ENCODE data around the gene SCML1. TPM values are rescaled to one million over a fixed set of nuclear protein-coding genes. Genes with fewer than 3 reads are reported as not detected.

Gene SCML1
- total and polyA plus RNA-seq, 10 of the 15 experiments (the other 5 are each of a cell fraction or from before 2014, with no cell fraction given): 0.62 to 48.3 (median 1.6) TPM

DNA sequence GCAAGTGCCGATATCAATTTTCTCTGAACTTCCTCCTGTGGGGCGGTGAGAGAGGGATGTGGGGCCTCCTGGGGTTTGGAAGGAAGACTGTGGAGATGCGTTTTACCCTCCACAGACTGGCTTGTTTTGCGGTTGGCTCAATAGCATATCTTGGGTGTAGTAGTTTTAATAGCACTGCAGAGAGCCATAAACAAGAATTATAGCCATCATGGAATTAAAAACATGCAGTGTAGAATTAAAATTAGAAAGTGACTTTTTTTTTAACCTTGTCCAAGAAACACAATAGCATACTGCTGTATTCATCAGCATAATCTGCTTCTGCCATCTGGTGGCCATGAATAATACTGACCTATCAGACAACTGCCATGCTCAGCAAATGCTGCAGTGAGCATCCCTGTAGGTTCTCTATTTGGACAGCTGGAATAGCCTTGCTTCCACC, 47.3 kb upstream of the SCML1 start:
- H3K9ac ChIP-seq (ENCODE audit: control insufficient read depth, insufficient read depth, low read length): no peak overlapping the region
- no TSS peak for BruUV-seq (replicated peaks)
- no peak overlapping the region for H3K4me2 ChIP-seq (ENCODE audit: control insufficient read depth, insufficient read depth)
- H3K27me3 ChIP-seq (replicated peaks in 1 of 2; ENCODE audit: control insufficient read depth in 2 of 2, insufficient read depth in 2 of 2, low read length in 1 of 2): no peaks in the 10 kb centered on the region
- FAIRE-seq (peak; percentile 94), DNase-seq (ENCODE audit: low read depth, low spot score) (peak; percentile 7), ATAC-seq (peak; percentile 94)
- H3K4me1 ChIP-seq (ENCODE audit: control insufficient read depth, insufficient read depth, low read length): no peaks in the 10 kb centered on the region
- no peaks in the 10 kb centered on the region for H3K36me3 ChIP-seq (ENCODE audit: control insufficient read depth in 2 of 2, insufficient read depth in 2 of 2, low read length in 1 of 2)
- no peak overlapping the region for H3K27ac ChIP-seq (ENCODE audit: control insufficient read depth, insufficient read depth)
- ChIA-PET CTCF (interaction anchor here (0.6 to 1.5 kb wide), 7 partner anchors 127 to 807 kb away, joined by 3 to 4 read pairs (median 3); no protein-coding TSS in a partner anchor), SMC1A (ENCODE audit: uncharacterized antibody, unreplicated experiment) (interaction anchor here (0.8 to 1.1 kb wide), 2 partner anchors 97 to 157 kb away, joined by 3 read pairs; no protein-coding TSS in a partner anchor), POLR2A (no interaction called here), RAD21 (ENCODE audit: unreplicated experiment) (interaction anchor here (0.6 kb wide), 1 partner anchor 867 kb away, joined by 4 read pairs; no protein-coding TSS in a partner anchor)
- no peak overlapping the region for H2AFZ ChIP-seq (ENCODE audit: control insufficient read depth, low read depth, low read length)
- intact Hi-C loops (cut with micrococcal nuclease; ENCODE audit: unreplicated experiment): loop anchor here (1.0 to 2.0 kb wide), 4 partner anchors 99 to 569 kb away; no protein-coding TSS in a partner anchor
- TF ChIP-seq ZNF384 (IDR thresholded peaks at IDR 0.05; ENCODE audit: borderline replicate concordance, low read depth, low read length): 0 out of 2 replicates have a peak, but pooled peaks have one; percentile 28
- TF ChIP-seq POU2F2 (IDR thresholded peaks at IDR 0.05; ENCODE audit: borderline replicate concordance, low read depth, low read length): peak; percentile 80; the same call in 1 of the 3 replicates
- no peak for TF ChIP-seq BHLHE40 (IDR thresholded peaks at IDR 0.05; ENCODE audit: borderline replicate concordance in 1 of 2, low read depth in 2 of 2, low read length in 1 of 2)
- TF ChIP-seq, protein P1, sequence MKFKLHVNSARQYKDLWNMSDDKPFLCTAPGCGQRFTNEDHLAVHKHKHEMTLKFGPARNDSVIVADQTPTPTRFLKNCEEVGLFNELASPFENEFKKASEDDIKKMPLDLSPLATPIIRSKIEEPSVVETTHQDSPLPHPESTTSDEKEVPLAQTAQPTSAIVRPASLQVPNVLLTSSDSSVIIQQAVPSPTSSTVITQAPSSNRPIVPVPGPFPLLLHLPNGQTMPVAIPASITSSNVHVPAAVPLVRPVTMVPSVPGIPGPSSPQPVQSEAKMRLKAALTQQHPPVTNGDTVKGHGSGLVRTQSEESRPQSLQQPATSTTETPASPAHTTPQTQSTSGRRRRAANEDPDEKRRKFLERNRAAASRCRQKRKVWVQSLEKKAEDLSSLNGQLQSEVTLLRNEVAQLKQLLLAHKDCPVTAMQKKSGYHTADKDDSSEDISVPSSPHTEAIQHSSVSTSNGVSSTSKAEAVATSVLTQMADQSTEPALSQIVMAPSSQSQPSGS (IDR thresholded peaks at IDR 0.05; ENCODE audit: low read length): no peak
- TF ChIP-seq IRF3 (IDR thresholded peaks at IDR 0.05): no peak
- TF ChIP-seq SMC3 (IDR thresholded peaks at IDR 0.05; ENCODE audit: borderline replicate concordance, low read length): peak; percentile 82
- peak; percentile 62 for TF ChIP-seq RAD21 (IDR thresholded peaks at IDR 0.05; ENCODE audit: insufficient read depth, low read depth, low read length)
- TF ChIP-seq CTCF (IDR thresholded peaks at IDR 0.05 in 2 of 3, conservative IDR thresholded peaks at IDR 0.05 in 1 of 3; ENCODE audit: control insufficient read depth in 2 of 3, extremely low read depth in 1 of 3, insufficient read depth in 1 of 3, low read depth in 3 of 3, low read length in 3 of 3): peak; percentile 50 to 74 (median 62); a peak in 5 of 6 replicates
- no peaks in the 10 kb centered on the region for H3K79me2 ChIP-seq (ENCODE audit: control insufficient read depth, insufficient read depth, low read length)
- no peaks in the 10 kb centered on the region for H4K20me1 ChIP-seq (ENCODE audit: control insufficient read depth, insufficient read depth)
- 32% methylated on average over 4 of the region's 4 CpGs for WGBS (ENCODE audit: insufficient coverage, insufficient replicate concordance, low lambda C conversion rate, missing lambda C conversion rate)
- in situ Hi-C loops (cut with MboI): loop anchor here (10.0 to 25.0 kb wide), 2 partner anchors 453 to 865 kb away; no protein-coding TSS in a partner anchor
- H3K4me3 ChIP-seq: no peak overlapping the region
- no peaks in the 10 kb centered on the region for H3K9me3 ChIP-seq (replicated peaks; ENCODE audit: control insufficient read depth, insufficient read depth, low read length)
